Trophoblast cell (in vitro differentiated cells and primary cell): ENCODE data around the gene PNPLA1.

ENCODE experiments used
- DNase-seq, 2 donors: peaks; one replicate each; pipeline ENCODE4 v3.0.0-alpha.2; 2016
- H2AFZ ChIP-seq: 2 replicates; pipeline ENCODE4 v1.6.1; 2013; ENCODE audit warnings: low read length, moderate library complexity, mild to moderate bottlenecking; ENCODE audit not compliant: insufficient read depth, poor library complexity
- H2AK5ac ChIP-seq: 2 replicates; pipeline ENCODE4 v1.6.1; 2013; ENCODE audit warnings: mild to moderate bottlenecking, low read length
- H2BK120ac ChIP-seq: 2 replicates; pipeline ENCODE4 v1.6.1; 2013; ENCODE audit warnings: low read length, mild to moderate bottlenecking, moderate library complexity; ENCODE audit not compliant: insufficient read depth, poor library complexity
- H2BK12ac ChIP-seq: 2 replicates; pipeline ENCODE4 v1.6.1; 2013; ENCODE audit warnings: mild to moderate bottlenecking, low read length, moderate library complexity
- H2BK5ac ChIP-seq: 2 replicates; pipeline ENCODE4 v1.6.1; 2013; ENCODE audit warnings: low read length, low read depth, moderate library complexity, mild to moderate bottlenecking; ENCODE audit not compliant: poor library complexity
- H3K14ac ChIP-seq: 2 replicates; pipeline ENCODE4 v1.6.1; 2013; ENCODE audit warnings: mild to moderate bottlenecking, low read length
- H3K18ac ChIP-seq: 2 replicates; pipeline ENCODE4 v1.6.1; 2013; ENCODE audit warnings: mild to moderate bottlenecking, low read length
- H3K23ac ChIP-seq: 2 replicates; pipeline ENCODE4 v1.6.1; 2013; ENCODE audit warnings: low read length
- H3K27ac ChIP-seq: 2 replicates; pipeline ENCODE4 v1.5.1; 2013; ENCODE audit warnings: low read depth, mild to moderate bottlenecking, inconsistent platforms, low read length, moderate library complexity
- H3K27me3 ChIP-seq: 2 replicates; pipeline ENCODE4 v1.6.1; 2013; ENCODE audit warnings: inconsistent platforms, mild to moderate bottlenecking, low read length, moderate library complexity; ENCODE audit not compliant: insufficient read depth
- H3K36me3 ChIP-seq, 2 experiments: 1 replicate in 1 of 2; 2 replicates in 1 of 2; pipeline ENCODE4 v1.6.1; 2013; ENCODE audit warnings: low read length in 2 of 2, mild to moderate bottlenecking in 2 of 2, moderate library complexity in 1 of 2; ENCODE audit not compliant: insufficient read depth in 2 of 2, control insufficient read depth in 1 of 2
- H3K4ac ChIP-seq: 2 replicates; pipeline ENCODE4 v1.6.1; 2013; ENCODE audit warnings: low read depth, mild to moderate bottlenecking, low read length, moderate library complexity
- H3K4me1 ChIP-seq, 2 experiments: 1 replicate in 1 of 2; 2 replicates in 1 of 2; pipeline ENCODE4 v1.6.1; 2013; ENCODE audit warnings: low read length in 2 of 2, mild to moderate bottlenecking in 2 of 2, moderate library complexity in 1 of 2; ENCODE audit not compliant: insufficient read depth in 2 of 2, control insufficient read depth in 1 of 2
- H3K4me2 ChIP-seq: 2 replicates; pipeline ENCODE4 v1.6.1; 2013; ENCODE audit warnings: inconsistent platforms, mild to moderate bottlenecking, low read length, moderate library complexity
- H3K4me3 ChIP-seq: 2 replicates; pipeline ENCODE4 v1.5.1; 2013; ENCODE audit warnings: mild to moderate bottlenecking, low read depth, low read length, inconsistent platforms
- H3K79me1 ChIP-seq: one replicate; pipeline ENCODE4 v1.6.1; 2013; ENCODE audit warnings: low read length
- H3K79me2 ChIP-seq: 2 replicates; pipeline ENCODE4 v1.6.1; 2013; ENCODE audit warnings: low read length, mild to moderate bottlenecking; ENCODE audit not compliant: control insufficient read depth, insufficient read depth, poor library complexity
- H3K9ac ChIP-seq: 2 replicates; pipeline ENCODE4 v1.6.1; 2013; ENCODE audit warnings: mild to moderate bottlenecking, low read length
- H3K9me3 ChIP-seq: 2 replicates; pipeline ENCODE4 v1.6.1; 2013; ENCODE audit warnings: low read depth, mild to moderate bottlenecking, control low read depth, inconsistent platforms, low read length; ENCODE audit not compliant: insufficient read depth
- H4K12ac ChIP-seq: 2 replicates; pipeline ENCODE4 v1.6.1; 2013; ENCODE audit warnings: low read depth, mild to moderate bottlenecking, low read length, moderate library complexity
- H4K8ac ChIP-seq: 2 replicates; pipeline ENCODE4 v1.6.1; 2013; ENCODE audit warnings: low read depth, mild to moderate bottlenecking, low read length, moderate library complexity
- H4K91ac ChIP-seq: one replicate; pipeline ENCODE4 v1.6.1; 2013; ENCODE audit warnings: low read depth, mild to moderate bottlenecking, low read length, moderate library complexity
- WGBS: extraction: QIAGEN DNeasy Blood & Tissue Kit; methylation state at CpG from one replicate; pipeline ENCODE4 v1.1.7; 2013; ENCODE audit warnings: missing lambda C conversion rate; ENCODE audit not compliant: insufficient read length, insufficient coverage; ENCODE audit errors: extremely low coverage; 5-methylcytosine and 5-hydroxymethylcytosine counted together

The PNPLA1 gene

GRCh38 chr6:36223706-36224105 is 46.2 kb upstream of the PNPLA1 start:
- no peak overlapping the region for H4K12ac ChIP-seq
- peak in 1 of 2 donors; percentile 49 for DNase-seq
- no peak overlapping the region for H3K4me3 ChIP-seq
- no peak overlapping the region for H3K23ac ChIP-seq
- no peak overlapping the region for H3K4ac ChIP-seq
- no peak overlapping the region for H2AFZ ChIP-seq
- H3K79me2 ChIP-seq = no peaks in the 10 kb centered on the region
- no CpG with 5 or more reads among the region's 1 CpG for WGBS
- no peak overlapping the region for H3K18ac ChIP-seq
- no peak overlapping the region for H4K91ac ChIP-seq
- no peak overlapping the region for H3K27ac ChIP-seq
- no peaks in the 10 kb centered on the region for H3K79me1 ChIP-seq
- no peak overlapping the region for H2BK120ac ChIP-seq
- H3K27me3 ChIP-seq = no peaks in the 10 kb centered on the region
- H3K9me3 ChIP-seq = no peaks in the 10 kb centered on the region
- H3K9ac ChIP-seq = no peak overlapping the region
- H2BK12ac ChIP-seq = no peak overlapping the region
- no peaks in the 10 kb centered on the region for H3K4me1 ChIP-seq
- no peak overlapping the region for H2BK5ac ChIP-seq
- no peak overlapping the region for H3K4me2 ChIP-seq
- H2AK5ac ChIP-seq = no peak overlapping the region
- H3K36me3 ChIP-seq = peaks cover 28 to 49% of the 10 kb centered on the region in 2 experiments
- H4K8ac ChIP-seq = no peak overlapping the region
- no peak overlapping the region for H3K14ac ChIP-seq

- Histone ChIP-seq H2BK12ac (no peak overlapping the region), H4K12ac (no peak overlapping the region), H3K9me3 (no peaks in the 10 kb centered on the region), H3K18ac (no peak overlapping the region), H3K79me1 (no peaks in the 10 kb centered on the region), H2BK5ac (no peak overlapping the region), H2AK5ac (no peak overlapping the region), H2AFZ (no peak overlapping the region), H3K4me1 (no peaks in the 10 kb centered on the region), H3K27me3 (no peaks in the 10 kb centered on the region), H3K4me2 (no peak overlapping the region), H3K79me2 (no peaks in the 10 kb centered on the region), H4K91ac (no peak overlapping the region), H3K4me3 (no peak overlapping the region), H3K9ac (no peak overlapping the region), H3K36me3 (peaks cover 32 to 54% of the 10 kb centered on the region in 2 experiments), H4K8ac (no peak overlapping the region), H2BK120ac (no peak overlapping the region), H3K23ac (no peak overlapping the region), H3K27ac (no peak overlapping the region), H3K14ac (no peak overlapping the region), H3K4ac (no peak overlapping the region)
- no peak for DNase-seq
- no CpG with 5 or more reads among the region's 5 CpGs for WGBS
Observed at GRCh38 chr6:36224918-36225461, 44.9 kb upstream of the PNPLA1 start.

GRCh38 chr6:36226438-36227047 is 43.3 kb upstream of the PNPLA1 start:
- no peak overlapping the region for H2BK12ac ChIP-seq
- H2AK5ac ChIP-seq = no peak overlapping the region
- H2BK5ac ChIP-seq = no peak overlapping the region
- WGBS = 100% methylated on average over 1 of the region's 4 CpGs
- no peaks in the 10 kb centered on the region for H3K79me1 ChIP-seq
- H3K79me2 ChIP-seq = no peaks in the 10 kb centered on the region
- no peak overlapping the region for H3K4me3 ChIP-seq
- no peak overlapping the region for H4K91ac ChIP-seq
- no peak overlapping the region for H3K23ac ChIP-seq
- no peak overlapping the region for H3K9ac ChIP-seq
- H3K14ac ChIP-seq = no peak overlapping the region
- H3K36me3 ChIP-seq = peaks cover 45 to 65% of the 10 kb centered on the region in 2 experiments
- H3K4me2 ChIP-seq = no peak overlapping the region
- H3K4me1 ChIP-seq = no peaks in the 10 kb centered on the region
- H3K4ac ChIP-seq = no peak overlapping the region
- H2AFZ ChIP-seq = no peak overlapping the region
- H3K9me3 ChIP-seq = peaks cover 3% of the 10 kb centered on the region
- no peak for DNase-seq
- no peak overlapping the region for H4K12ac ChIP-seq
- H3K27me3 ChIP-seq = no peaks in the 10 kb centered on the region
- no peak overlapping the region for H3K27ac ChIP-seq
- H2BK120ac ChIP-seq = no peak overlapping the region
- H3K18ac ChIP-seq = no peak overlapping the region
- no peak overlapping the region for H4K8ac ChIP-seq

GRCh38 chr6:36227379-36228228 is 42.3 kb upstream of the PNPLA1 start:
- Histone ChIP-seq H4K12ac (no peak overlapping the region), H4K8ac (no peak overlapping the region), H3K9me3 (peaks cover 3% of the 10 kb centered on the region), H3K27me3 (no peaks in the 10 kb centered on the region), H2BK5ac (no peak overlapping the region), H3K4me1 (no peaks in the 10 kb centered on the region), H2AK5ac (no peak overlapping the region), H3K79me1 (no peaks in the 10 kb centered on the region), H3K4me3 (no peak overlapping the region), H3K79me2 (no peaks in the 10 kb centered on the region), H3K36me3 (peaks cover 44 to 62% of the 10 kb centered on the region in 2 experiments), H3K4me2 (no peak overlapping the region), H2BK120ac (no peak overlapping the region), H3K4ac (no peak overlapping the region), H3K9ac (no peak overlapping the region), H3K14ac (no peak overlapping the region), H4K91ac (no peak overlapping the region), H3K27ac (no peak overlapping the region), H3K18ac (no peak overlapping the region), H2BK12ac (no peak overlapping the region), H2AFZ (no peak overlapping the region), H3K23ac (no peak overlapping the region)
- peak in 1 of 2 donors; percentile 64 for DNase-seq
- WGBS = no CpG with 5 or more reads among the region's 1 CpG
